CD4-positive, alpha-beta memory T cell (primary cell): ENCODE results near the gene ABCG4. TPM values are rescaled to one million over a fixed set of nuclear protein-coding genes. Genes with fewer than 3 reads are reported as not detected.

Source experiments
- CTCF ChIA-PET: fragments of 350-600 bp; sonication (Branson Sonifier 250); formaldehyde crosslinking; loops from one replicate; lab custom pipeline; 2021; ENCODE audit warnings: inconsistent platforms; ENCODE audit not compliant: partially characterized antibody; lab: Charles Lee
- POLR2A ChIA-PET: fragments of 350-600 bp; sonication (Branson Sonifier 250); formaldehyde crosslinking; loops from one replicate; lab custom pipeline; 2021; ENCODE audit not compliant: partially characterized antibody; lab: Charles Lee
- DNase-seq, 5 donors: peaks; one replicate each; pipeline versions ENCODE4 v3.0.0 to v3.0.0-alpha.2; 2020 to 2022; ENCODE audit warnings: mixed read lengths in 1 of 5
- H3K27ac ChIP-seq: one replicate; pipeline ENCODE4 v1.7.0; 2013; ENCODE audit warnings: low read depth, low read length
- H3K27me3 ChIP-seq: 2 replicates; pipeline ENCODE4 v1.7.0; 2013; ENCODE audit warnings: mild to moderate bottlenecking, low read length, moderate library complexity; ENCODE audit not compliant: insufficient read depth
- H3K36me3 ChIP-seq: 2 replicates; pipeline ENCODE4 v1.7.0; 2013; ENCODE audit warnings: mild to moderate bottlenecking, low read length, moderate library complexity; ENCODE audit not compliant: insufficient read depth
- H3K4me1 ChIP-seq: 2 replicates; pipeline ENCODE4 v1.7.0; 2013; ENCODE audit warnings: mild to moderate bottlenecking, low read length, moderate library complexity; ENCODE audit not compliant: insufficient read depth
- H3K4me3 ChIP-seq, 2 donors: one replicate each; pipeline ENCODE4 v1.7.0; 2013; ENCODE audit warnings: low read length in 2 of 2, mild to moderate bottlenecking in 1 of 2
- H3K9me3 ChIP-seq, 2 donors: one replicate each; pipeline ENCODE4 v1.7.0; 2013; ENCODE audit warnings: low read length in 2 of 2, control low read depth in 1 of 2; ENCODE audit not compliant: control insufficient read depth in 1 of 2
- H3K27ac Mint-ChIP-seq, 7 donors: one replicate each; pipeline ENCODE4 v1.8.0; 2020 to 2021; ENCODE audit warnings: mixed read lengths in 7 of 7, mild to moderate bottlenecking in 6 of 7, inconsistent platforms in 3 of 7, moderate library complexity in 3 of 7
- H3K27me3 Mint-ChIP-seq, 2 donors: one replicate each; pipeline ENCODE4 v1.8.0; 2020 to 2021; ENCODE audit warnings: mixed read lengths in 2 of 2
- H3K36me3 Mint-ChIP-seq, 2 donors: one replicate each; pipeline ENCODE4 v1.8.0; 2020 to 2021; ENCODE audit warnings: mixed read lengths in 2 of 2, inconsistent platforms in 1 of 2, mild to moderate bottlenecking in 1 of 2
- H3K4me1 Mint-ChIP-seq, 4 donors: one replicate each; pipeline ENCODE4 v1.8.0; 2020 to 2021; ENCODE audit warnings: mixed read lengths in 4 of 4, mild to moderate bottlenecking in 1 of 4
- H3K4me3 Mint-ChIP-seq, 8 donors: one replicate each; pipeline ENCODE4 v1.8.0; 2020 to 2021; ENCODE audit warnings: mixed read lengths in 8 of 8, mild to moderate bottlenecking in 7 of 8, moderate library complexity in 6 of 8, inconsistent platforms in 3 of 8
- H3K9me3 Mint-ChIP-seq, 8 donors: one replicate each; pipeline ENCODE4 v1.8.0; 2020 to 2021; ENCODE audit warnings: mixed read lengths in 8 of 8, mild to moderate bottlenecking in 5 of 8, inconsistent platforms in 3 of 8, moderate library complexity in 1 of 8
- intact Hi-C: fragments of 100-400 bp; cut with micrococcal nuclease; formaldehyde crosslinking; loops from one replicate; pipeline ENCODE4 v1.15.1; 2023
- polyA plus RNA-seq, 2 donors: library from polyadenylated mRNA; unstranded; fragments of 300-500 nt; fragmentation: Illumina TruSeq; gene quantifications; one replicate each; pipeline ENCODE4 v1.2.3, GENCODE V29; 2021
- total RNA-seq, 2 experiments: library from RNA; stranded (reverse); gene quantifications; one replicate each; pipeline ENCODE4 v1.2.3, GENCODE V29; 2021

Gene ABCG4
- total RNA-seq (under 1 TPM in 1 of 2 experiments, not detected in 1; 0.09 TPM), polyA plus RNA-seq (not detected)

GRCh38 chr11:119149018-119149785 is at the start of gene ABCG4:
Gene ABCG4 (plus strand): TSS chr11:119149052. CDS start chr11:119149966, 914 bp downstream.
- ChIA-PET CTCF (interaction anchor here (0.9 kb wide), 1 partner anchor 20 kb away, joined by 3 read pairs; the partner anchor contains the start of gene NLRX1), POLR2A (interaction anchor here (1.0 to 2.9 kb wide), 5 partner anchors 20 to 84 kb away, joined by 3 to 10 read pairs (median 6); partner anchors contain the start of genes DPAGT1, HINFP and NLRX1)
- no peaks in the 10 kb centered on the region for H3K36me3 ChIP-seq
- peaks cover 8 to 31% of the 10 kb centered on the region in 2 donors for H3K27me3 Mint-ChIP-seq
- H3K4me1 ChIP-seq = peaks cover 14% of the 10 kb centered on the region
- peak within 1 kb of the TSS; percentile 77 to 85 (median 80) for H3K4me3 Mint-ChIP-seq
- H3K27ac ChIP-seq = no peak within 1 kb of the TSS
- H3K4me1 Mint-ChIP-seq = peaks cover 2 to 15% (median 9%) of the 10 kb centered on the region in 4 donors
- no peaks in the 10 kb centered on the region for H3K9me3 Mint-ChIP-seq
- peaks cover 13% of the 10 kb centered on the region for H3K27me3 ChIP-seq
- peak within 1 kb of the TSS in 1 of 2 donors; percentile 12 for H3K4me3 ChIP-seq
- peak in 4 of 5 donors; percentile 11 to 30 (median 21) for DNase-seq
- H3K36me3 Mint-ChIP-seq = no peaks in the 10 kb centered on the region
- peak within 1 kb of the TSS in 1 of 7 donors; percentile 33 for H3K27ac Mint-ChIP-seq
- intact Hi-C loops = loop anchor here (2.0 to 10.0 kb wide), 2 partner anchors 46 to 54 kb away; a partner anchor contains a TSS
- H3K9me3 ChIP-seq = no peaks in the 10 kb centered on the region

- H3K27me3 Mint-ChIP-seq = peaks cover 0 to 1% of the 10 kb centered on the region in 2 donors
- H3K4me3 Mint-ChIP-seq = peak overlapping the region in 5 of 8 donors; percentile 93 to 99 (median 97)
- Histone ChIP-seq H3K4me3 (no peak overlapping the region), H3K27me3 (no peaks in the 10 kb centered on the region), H3K27ac (no peak overlapping the region), H3K4me1 (peaks cover 39% of the 10 kb centered on the region), H3K9me3 (no peaks in the 10 kb centered on the region), H3K36me3 (peaks cover 17% of the 10 kb centered on the region)
- H3K27ac Mint-ChIP-seq = peak overlapping the region in 1 of 7 donors; percentile 93
- peaks cover 19 to 49% of the 10 kb centered on the region in 2 donors for H3K36me3 Mint-ChIP-seq
- H3K9me3 Mint-ChIP-seq = peaks cover 0 to 8% (median 0%) of the 10 kb centered on the region in 8 donors
- CTCF ChIA-PET = interaction anchor here (1.0 to 2.1 kb wide), 7 partner anchors 9 to 80 kb away, joined by 3 to 6 read pairs (median 5); partner anchors contain the start of genes HMBS and VPS11
- DNase-seq = no peak
- POLR2A ChIA-PET = interaction anchor here (0.7 to 6.0 kb wide), 4 partner anchors 9 to 142 kb away, joined by 3 to 109 read pairs (median 4); partner anchors contain the start of gene HINFP
- H3K4me1 Mint-ChIP-seq = peaks cover 24 to 60% (median 46%) of the 10 kb centered on the region in 4 donors
- intact Hi-C loops = loop anchor here (5.0 kb wide), 3 partner anchors 172 to 1957 kb away; partner anchors contain the start of genes BCL9L and PAFAH1B2
Observed at GRCh38 chr11:119099711-119100110, 49.1 kb upstream of the ABCG4 start.

- peaks cover 39% of the 10 kb centered on the region for H3K4me1 ChIP-seq
- H3K4me1 Mint-ChIP-seq = peaks cover 23 to 59% (median 45%) of the 10 kb centered on the region in 4 donors
- H3K9me3 Mint-ChIP-seq = peaks cover 0 to 1% (median 0%) of the 10 kb centered on the region in 8 donors
- H3K27me3 ChIP-seq = no peaks in the 10 kb centered on the region
- CTCF ChIA-PET = interaction anchor here (1.0 to 2.1 kb wide), 6 partner anchors 8 to 81 kb away, joined by 3 to 6 read pairs (median 4); partner anchors contain the start of genes HMBS and VPS11
- intact Hi-C loops = loop anchor here (5.0 kb wide), 2 partner anchors 222 to 1958 kb away; partner anchors contain the start of gene PAFAH1B2
- no peaks in the 10 kb centered on the region for H3K9me3 ChIP-seq
- peaks cover 17% of the 10 kb centered on the region for H3K36me3 ChIP-seq
- peak overlapping the region; percentile 91 for H3K27ac ChIP-seq
- H3K4me3 Mint-ChIP-seq = peak overlapping the region; percentile 93 to 99 (median 97)
- POLR2A ChIA-PET = interaction anchor here (1.0 to 6.0 kb wide), 4 partner anchors 19 to 143 kb away, joined by 3 to 109 read pairs (median 20); partner anchors contain the start of genes HINFP and VPS11
- peaks cover 19 to 42% of the 10 kb centered on the region in 2 donors for H3K36me3 Mint-ChIP-seq
- H3K4me3 ChIP-seq = peak overlapping the region; percentile 87 to 98
- H3K27me3 Mint-ChIP-seq = peaks cover 0 to 1% of the 10 kb centered on the region in 2 donors
- DNase-seq = no peak
- H3K27ac Mint-ChIP-seq = peak overlapping the region; percentile 66 to 94 (median 83)
Observed at GRCh38 chr11:119100246-119100970, 48.4 kb upstream of the ABCG4 start.

- Histone ChIP-seq H3K4me1 (peaks cover 35% of the 10 kb centered on the region), H3K9me3 (no peaks in the 10 kb centered on the region), H3K36me3 (peaks cover 17% of the 10 kb centered on the region), H3K27ac (peak overlapping the region; percentile 91), H3K4me3 (peak overlapping the region; percentile 87 to 98), H3K27me3 (no peaks in the 10 kb centered on the region)
- Mint-ChIP-seq H3K9me3 (no peaks in the 10 kb centered on the region), H3K27me3 (no peaks in the 10 kb centered on the region), H3K27ac (peak overlapping the region; percentile 93 to 100 (median 99)), H3K4me1 (peaks cover 21 to 55% (median 43%) of the 10 kb centered on the region in 4 donors), H3K36me3 (peaks cover 19 to 39% of the 10 kb centered on the region in 2 donors), H3K4me3 (peak overlapping the region; percentile 93 to 99 (median 97))
- intact Hi-C loops = loop anchor here (1.0 to 5.0 kb wide), 4 partner anchors 17 to 1959 kb away; partner anchors contain the start of genes HMBS, HYOU1 and PAFAH1B2
- POLR2A ChIA-PET = interaction anchor here (0.6 to 13.3 kb wide), 25 partner anchors 8 to 1869 kb away, joined by 3 to 210 read pairs (median 6); partner anchors contain the start of genes ABCG4, CBL, CENATAC and DDX6
- no peak for DNase-seq
- CTCF ChIA-PET = interaction anchor here (1.0 to 2.3 kb wide), 8 partner anchors 17 to 83 kb away, joined by 3 to 11 read pairs (median 5); partner anchors contain the start of genes HINFP, HYOU1, NLRX1 and RPS25
Observed at GRCh38 chr11:119100994-119101758, 47.7 kb upstream of the ABCG4 start.

GRCh38 chr11:119101759-119102423 is 47.0 kb upstream of the ABCG4 start, which contains the start of gene DPAGT1:
Gene DPAGT1 (minus strand): TSS chr11:119101853. CDS start chr11:119101655, 198 bp downstream.
- Histone ChIP-seq H3K4me1 (peaks cover 41% of the 10 kb centered on the region), H3K9me3 (no peaks in the 10 kb centered on the region), H3K27me3 (no peaks in the 10 kb centered on the region), H3K27ac (peak within 1 kb of the TSS; percentile 91), H3K4me3 (peak within 1 kb of the TSS; percentile 87 to 98), H3K36me3 (peaks cover 12% of the 10 kb centered on the region)
- H3K27ac Mint-ChIP-seq = peak within 1 kb of the TSS; percentile 93 to 100 (median 99)
- H3K9me3 Mint-ChIP-seq = no peaks in the 10 kb centered on the region
- POLR2A ChIA-PET = interaction anchor here (0.6 to 13.3 kb wide), 30 partner anchors 8 to 1870 kb away, joined by 3 to 210 read pairs (median 4); partner anchors contain the start of genes ABCG4, CBL, CENATAC and DDX6
- H3K4me3 Mint-ChIP-seq = peak within 1 kb of the TSS; percentile 93 to 99 (median 97)
- DNase-seq = peak; percentile 86 to 89 (median 88)
- CTCF ChIA-PET = interaction anchor here (0.7 to 2.3 kb wide), 13 partner anchors 10 to 329 kb away, joined by 3 to 11 read pairs (median 4); partner anchors contain the start of genes HINFP, HYOU1, NLRX1 and RPS25
- intact Hi-C loops = loop anchor here (1.0 to 5.0 kb wide), 7 partner anchors 18 to 1960 kb away; partner anchors contain the start of genes HINFP, HMBS, HYOU1 and PAFAH1B2
- peaks cover 15 to 34% of the 10 kb centered on the region in 2 donors for H3K36me3 Mint-ChIP-seq
- no peaks in the 10 kb centered on the region for H3K27me3 Mint-ChIP-seq
- H3K4me1 Mint-ChIP-seq = peaks cover 27 to 60% (median 43%) of the 10 kb centered on the region in 4 donors
